ENCODE results near the gene RAB44. TPM values are rescaled to one million over a fixed set of nuclear protein-coding genes. Genes with fewer than 3 reads are reported as not detected.
"Not testable (repeated sequence)": the region's sequence is repeated elsewhere in the genome, so short reads cannot be mapped to it uniquely, and the experiment has no call there.

The RAB44 gene
- total RNA-seq, 1 experiment from 2014 or later, result not detected

DNA sequence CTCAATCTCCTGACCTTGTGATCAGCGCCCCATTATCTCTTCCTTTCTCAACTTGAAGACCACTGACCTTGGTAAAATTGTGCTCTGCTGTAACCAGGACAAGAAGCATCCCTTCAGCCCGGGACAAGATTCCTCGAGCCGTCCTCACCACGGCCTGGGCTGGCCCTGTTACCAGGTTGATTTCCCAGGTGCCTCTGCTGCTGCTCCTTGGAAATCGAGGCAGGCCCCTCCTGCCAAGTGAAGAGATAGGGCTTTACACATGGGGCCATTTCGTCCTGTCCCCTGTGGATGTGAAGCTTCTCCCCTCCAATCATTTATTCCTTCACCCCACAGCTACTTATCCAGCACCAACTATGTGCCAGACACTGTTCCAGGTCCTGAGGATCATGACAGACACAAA is 21.5 kb downstream of the RAB44 start:
- DNase-seq (ENCODE audit: low read depth, low spot score), result no peak
- in situ Hi-C loops (cut with HindIII; ENCODE audit: low pct_unique_long_range_greater_than_20kb, low sequenced_read_pairs), result no loop called here

DNA sequence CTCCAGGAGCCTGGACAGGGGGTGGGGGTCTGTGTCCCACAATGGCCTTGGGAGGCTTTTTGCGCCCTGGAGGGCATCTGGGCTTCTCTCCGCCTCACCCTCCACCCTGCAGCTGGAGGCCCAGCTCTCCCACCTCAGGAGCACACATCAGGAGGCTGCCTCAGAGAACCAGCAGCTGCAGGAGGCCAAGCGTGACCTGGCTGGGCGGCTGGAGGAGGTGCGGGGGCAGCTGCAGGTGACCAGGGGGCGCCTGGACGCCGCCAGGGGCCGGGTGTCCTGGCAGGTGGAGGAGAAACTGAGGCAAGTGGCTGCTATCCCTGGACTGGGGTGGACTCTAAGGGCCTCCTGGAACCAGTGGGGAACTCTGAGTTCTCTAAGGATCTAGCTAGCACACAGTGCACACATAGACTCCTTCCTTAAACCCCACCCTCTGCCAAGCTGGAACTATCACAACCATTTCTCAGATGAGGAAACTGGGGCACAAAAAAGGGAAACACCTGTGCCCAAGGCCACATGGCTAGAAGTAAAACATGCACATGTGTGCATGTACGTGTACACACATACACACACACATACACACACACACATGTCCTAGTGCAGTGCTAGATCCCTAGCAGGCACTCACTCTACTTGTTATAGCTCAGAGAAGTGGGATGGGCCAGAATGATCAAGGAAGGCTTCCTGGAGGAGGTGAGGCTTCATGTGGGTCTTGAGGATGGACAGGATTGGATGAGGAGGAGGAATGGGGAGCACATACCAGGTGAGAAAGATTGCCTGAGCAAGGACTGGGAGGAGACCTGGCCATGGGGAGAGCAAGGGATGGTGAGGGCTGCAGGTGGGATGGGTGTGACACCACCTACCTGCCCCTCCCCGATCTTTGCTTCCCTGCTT is 22.9 kb downstream of the RAB44 start:
- in situ Hi-C loops (cut with HindIII; ENCODE audit: low pct_unique_long_range_greater_than_20kb, low sequenced_read_pairs), result no loop called here
- no peak for DNase-seq (ENCODE audit: low read depth, low spot score)

DNA sequence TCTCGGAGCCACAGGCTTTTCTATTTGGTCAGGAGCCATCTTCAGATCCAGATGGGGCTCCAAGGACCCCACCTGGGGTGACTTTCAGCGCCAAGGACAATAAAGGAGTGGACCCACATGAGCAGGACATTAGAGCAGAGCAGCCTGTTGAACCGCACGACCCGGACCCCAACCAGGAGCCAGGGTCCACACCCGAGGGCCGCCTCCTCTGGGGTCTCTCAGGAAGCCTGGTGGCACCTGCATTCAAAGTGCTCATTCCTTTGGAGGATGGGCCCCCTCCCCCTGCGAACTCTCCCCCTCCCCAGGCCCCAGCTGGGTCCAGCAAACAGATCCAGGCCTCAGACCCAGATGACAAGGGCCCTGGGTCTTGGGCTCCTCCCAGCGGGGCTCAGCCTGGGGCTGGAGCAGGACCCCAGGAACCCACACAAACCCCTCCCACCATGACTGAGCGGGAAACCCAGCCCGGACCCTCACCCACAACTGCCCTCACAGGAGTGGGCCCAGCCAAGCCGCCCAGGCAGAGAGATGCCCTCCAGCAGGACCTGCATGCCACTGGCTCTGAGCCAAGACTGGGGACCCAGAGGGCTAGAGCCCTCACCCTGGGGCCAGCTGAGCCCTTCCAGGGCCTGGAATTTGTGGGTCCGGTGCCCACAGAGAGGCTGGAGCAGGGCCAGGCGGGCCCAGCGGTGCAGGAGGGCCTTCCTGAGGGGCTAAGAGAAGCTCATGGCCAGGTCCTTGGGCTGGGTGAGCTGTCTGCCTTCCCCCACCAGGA is 23.9 kb downstream of the RAB44 start:
- in situ Hi-C loops (cut with HindIII; ENCODE audit: low pct_unique_long_range_greater_than_20kb, low sequenced_read_pairs), result no loop called here
- no peak for DNase-seq (ENCODE audit: low read depth, low spot score)

DNA sequence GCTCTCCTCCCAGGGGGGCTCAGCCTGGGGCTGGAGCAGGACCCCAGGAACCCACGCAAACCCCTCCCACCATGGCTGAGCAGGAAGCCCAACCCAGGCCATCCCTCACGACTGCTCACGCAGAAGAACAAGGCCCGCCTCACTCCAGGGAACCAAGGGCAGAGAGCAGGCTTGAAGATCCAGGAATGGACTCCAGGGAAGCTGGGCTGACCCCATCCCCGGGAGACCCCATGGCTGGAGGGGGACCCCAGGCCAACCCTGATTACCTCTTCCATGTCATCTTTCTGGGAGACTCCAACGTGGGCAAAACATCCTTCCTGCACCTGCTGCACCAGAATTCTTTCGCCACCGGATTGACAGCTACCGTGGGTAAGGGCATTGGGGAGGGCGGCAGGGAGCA is 24.7 kb downstream of the RAB44 start:
- no peak for DNase-seq (ENCODE audit: low read depth, low spot score)
- in situ Hi-C loops (cut with HindIII; ENCODE audit: low pct_unique_long_range_greater_than_20kb, low sequenced_read_pairs), result no loop called here

DNA sequence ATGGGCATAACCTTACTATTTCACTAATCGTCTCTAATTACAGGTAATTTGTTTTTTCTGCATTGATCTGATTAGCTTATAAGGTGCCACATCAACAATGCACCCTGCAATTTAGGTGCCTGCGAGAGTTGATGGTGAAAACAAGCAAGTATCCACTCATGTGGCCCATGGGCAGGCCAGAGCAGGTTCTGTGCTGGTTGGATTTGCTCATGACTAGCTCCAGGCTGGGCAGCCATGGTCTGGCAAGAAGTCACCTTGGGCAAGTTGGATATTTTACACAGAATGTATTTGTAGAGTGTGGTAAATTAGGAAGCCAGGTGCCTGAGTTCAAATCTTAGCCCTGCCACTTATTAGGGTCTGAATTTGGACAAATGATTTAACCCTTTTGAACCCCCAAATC is 25.3 kb downstream of the RAB44 start:
- no peak for DNase-seq (ENCODE audit: low read depth, low spot score)
- in situ Hi-C loops (cut with HindIII; ENCODE audit: low pct_unique_long_range_greater_than_20kb, low sequenced_read_pairs), result no loop called here

DNA sequence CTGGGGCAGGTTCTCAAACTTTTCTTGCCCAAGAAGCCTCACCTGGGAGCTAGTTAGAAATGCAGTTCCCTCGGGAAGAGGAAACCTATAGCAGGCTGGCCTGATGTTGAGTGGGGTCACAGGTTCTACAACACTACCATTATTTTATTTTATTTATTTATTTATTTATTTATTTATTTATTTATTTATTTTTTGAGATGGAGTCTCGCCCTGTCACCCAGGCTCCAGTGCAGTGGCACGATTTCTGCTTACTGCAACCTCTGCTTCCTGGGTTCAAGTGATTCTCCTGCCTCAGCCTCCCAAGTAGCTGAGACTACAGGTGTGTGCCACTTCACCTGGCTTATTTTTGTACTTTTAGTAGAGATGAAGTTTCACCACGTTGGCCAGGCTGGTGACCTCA is 26.4 kb downstream of the RAB44 start:
- in situ Hi-C loops (cut with HindIII; ENCODE audit: low pct_unique_long_range_greater_than_20kb, low sequenced_read_pairs); DNase-seq (ENCODE audit: low read depth, low spot score): not testable (repeated sequence)

DNA sequence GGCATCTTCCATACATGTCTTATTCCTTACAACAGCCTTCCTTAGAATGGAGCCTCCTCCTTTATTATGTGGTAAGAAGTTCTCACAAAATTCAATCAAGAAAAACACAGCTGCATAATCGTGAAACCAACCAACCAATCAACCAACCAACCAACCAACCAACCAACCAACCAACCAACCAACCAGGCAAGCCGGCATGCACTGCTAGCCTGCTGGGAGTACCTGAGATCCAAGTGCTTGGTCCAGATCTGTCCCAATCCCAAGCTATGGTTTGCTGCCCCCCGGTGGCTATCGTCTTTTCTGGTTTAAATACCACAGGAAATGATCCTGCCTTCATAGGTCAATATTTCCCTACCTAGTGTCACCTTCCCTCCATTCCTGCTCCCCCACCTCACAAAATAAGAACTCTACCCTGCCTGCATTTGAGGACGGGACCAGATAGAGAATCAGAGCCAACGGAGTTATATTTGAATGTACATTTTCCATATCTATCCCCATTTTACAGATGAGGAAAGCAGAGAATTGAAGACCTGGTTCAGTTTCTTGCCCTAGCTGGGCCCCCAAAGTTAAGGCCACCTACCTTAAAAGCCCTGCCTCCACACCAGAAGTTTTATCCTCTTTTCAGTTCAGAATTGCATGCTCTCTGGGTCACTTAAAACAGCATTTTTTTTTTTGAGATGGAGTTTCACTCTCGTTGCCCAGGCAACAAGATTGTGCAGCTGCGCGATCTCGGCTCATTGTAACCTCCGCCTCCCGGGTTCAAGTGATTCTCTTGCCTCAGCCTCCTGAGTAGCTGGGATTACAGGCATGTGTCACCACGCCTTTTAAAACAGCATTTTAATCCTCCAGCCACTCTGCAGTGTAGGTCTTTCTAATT is 27.1 kb downstream of the RAB44 start:
- in situ Hi-C loops (cut with HindIII; ENCODE audit: low pct_unique_long_range_greater_than_20kb, low sequenced_read_pairs), result no loop called here
- DNase-seq (ENCODE audit: low read depth, low spot score), result peak; percentile 84

DNA sequence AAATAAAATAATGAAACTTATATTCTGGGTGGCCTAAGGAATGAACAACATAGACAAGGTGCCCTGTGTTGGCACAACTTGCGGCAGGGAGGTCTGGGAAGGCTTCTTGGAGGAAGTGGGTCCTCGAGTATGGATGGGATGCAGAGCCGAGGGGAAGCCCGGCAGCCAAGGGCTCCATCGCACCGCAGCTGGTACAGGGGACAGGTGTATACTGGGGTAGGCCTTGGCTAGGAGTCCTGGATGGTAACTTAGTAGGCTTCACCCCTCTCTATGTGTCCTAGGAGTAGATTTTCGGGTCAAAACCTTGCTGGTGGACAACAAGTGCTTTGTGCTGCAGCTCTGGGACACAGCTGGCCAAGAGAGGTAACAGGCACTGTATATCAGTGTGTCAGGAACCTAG is 28.0 kb downstream of the RAB44 start:
- in situ Hi-C loops (cut with HindIII; ENCODE audit: low pct_unique_long_range_greater_than_20kb, low sequenced_read_pairs), result no loop called here

DNA sequence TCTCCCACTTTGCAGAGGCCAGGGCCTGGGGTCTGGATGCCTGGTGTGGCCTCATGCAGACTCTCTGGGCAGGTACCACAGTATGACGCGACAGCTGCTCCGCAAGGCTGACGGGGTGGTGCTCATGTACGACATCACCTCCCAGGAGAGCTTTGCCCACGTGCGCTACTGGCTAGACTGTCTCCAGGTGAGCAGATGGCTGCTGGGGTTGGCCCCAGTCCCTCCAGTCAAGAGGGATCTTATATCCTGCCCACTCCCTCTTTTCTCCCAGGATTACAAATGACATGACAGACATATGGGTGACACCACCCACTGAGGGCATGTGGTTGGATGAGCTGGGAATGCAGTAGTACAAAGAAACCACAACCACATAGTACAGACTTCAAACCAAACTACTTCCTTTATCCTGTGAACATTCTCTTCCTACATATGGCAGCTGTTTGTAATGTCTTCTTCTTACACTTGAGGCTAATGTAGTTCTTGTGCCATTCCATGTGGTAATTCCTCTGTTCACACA is 29.9 kb downstream of the RAB44 start:
- in situ Hi-C loops (cut with HindIII; ENCODE audit: low pct_unique_long_range_greater_than_20kb, low sequenced_read_pairs), result no loop called here
- DNase-seq (ENCODE audit: low read depth, low spot score), result no peak

More for the DNA sequence above, 28.0 kb downstream of the RAB44 start:
- no peak for DNase-seq (ENCODE audit: low read depth, low spot score)

DNA sequence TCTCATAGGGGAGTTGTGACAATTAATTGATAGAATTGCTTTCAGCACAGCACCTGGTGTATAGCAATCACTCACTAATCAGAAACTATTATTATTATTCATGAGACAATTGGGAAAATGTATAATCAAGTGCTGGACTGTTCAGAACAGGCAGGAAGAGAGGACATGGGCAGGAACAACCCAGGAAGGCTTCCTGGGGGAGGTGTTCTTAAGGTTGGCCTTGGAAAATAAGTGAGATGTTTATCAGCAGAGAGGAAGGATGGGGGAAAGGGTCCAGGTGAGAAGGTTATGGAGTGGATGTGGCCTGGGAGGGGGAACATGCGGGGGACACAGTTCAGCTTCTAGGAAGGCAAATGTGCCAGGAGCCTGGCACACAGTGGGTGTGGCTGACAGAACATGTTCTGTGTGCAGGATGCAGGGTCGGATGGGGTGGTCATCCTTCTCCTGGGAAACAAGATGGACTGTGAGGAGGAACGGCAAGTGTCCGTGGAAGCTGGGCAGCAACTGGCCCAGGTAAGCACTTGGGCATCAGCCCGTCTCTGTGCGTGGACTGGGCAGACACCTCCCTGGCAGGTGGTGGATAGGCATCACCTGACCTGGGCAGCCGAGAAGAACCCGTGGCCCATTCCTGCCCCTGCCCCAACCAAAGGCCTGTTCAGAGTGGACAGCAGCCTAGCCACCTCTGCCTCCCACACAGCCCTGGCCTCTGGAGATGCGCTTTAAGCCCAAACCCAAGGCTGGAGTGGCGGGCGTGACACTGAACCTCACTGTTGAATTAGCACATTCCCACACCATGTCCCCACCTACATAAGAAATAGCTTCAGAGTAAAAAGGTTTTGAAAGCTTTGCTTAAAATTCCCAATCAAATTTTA is 30.9 kb downstream of the RAB44 start:
- in situ Hi-C loops (cut with HindIII; ENCODE audit: low pct_unique_long_range_greater_than_20kb, low sequenced_read_pairs), result no loop called here

DNA sequence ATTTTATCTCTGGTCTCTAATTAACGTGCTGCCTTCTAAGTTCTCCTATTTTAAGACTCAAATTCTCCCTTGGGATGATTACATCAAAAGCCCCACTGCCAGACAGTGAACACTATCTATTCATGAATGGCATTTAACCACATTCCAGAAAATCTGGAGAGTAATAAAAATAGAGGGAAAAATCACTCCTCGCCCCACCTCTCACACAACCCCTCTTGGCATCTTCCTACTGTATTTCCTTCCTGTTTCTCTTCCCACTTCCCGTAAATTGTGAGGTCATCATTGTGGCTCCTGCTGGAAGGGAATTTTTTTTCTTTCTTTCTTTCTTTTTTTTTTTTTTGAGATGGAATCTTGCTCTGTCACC is 31.5 kb downstream of the RAB44 start:
- in situ Hi-C loops (cut with HindIII; ENCODE audit: low pct_unique_long_range_greater_than_20kb, low sequenced_read_pairs), result no loop called here
- DNase-seq (ENCODE audit: low read depth, low spot score), result peak; percentile 37

More for the DNA sequence above, 30.9 kb downstream of the RAB44 start:
- DNase-seq (ENCODE audit: low read depth, low spot score), result no peak

DNA sequence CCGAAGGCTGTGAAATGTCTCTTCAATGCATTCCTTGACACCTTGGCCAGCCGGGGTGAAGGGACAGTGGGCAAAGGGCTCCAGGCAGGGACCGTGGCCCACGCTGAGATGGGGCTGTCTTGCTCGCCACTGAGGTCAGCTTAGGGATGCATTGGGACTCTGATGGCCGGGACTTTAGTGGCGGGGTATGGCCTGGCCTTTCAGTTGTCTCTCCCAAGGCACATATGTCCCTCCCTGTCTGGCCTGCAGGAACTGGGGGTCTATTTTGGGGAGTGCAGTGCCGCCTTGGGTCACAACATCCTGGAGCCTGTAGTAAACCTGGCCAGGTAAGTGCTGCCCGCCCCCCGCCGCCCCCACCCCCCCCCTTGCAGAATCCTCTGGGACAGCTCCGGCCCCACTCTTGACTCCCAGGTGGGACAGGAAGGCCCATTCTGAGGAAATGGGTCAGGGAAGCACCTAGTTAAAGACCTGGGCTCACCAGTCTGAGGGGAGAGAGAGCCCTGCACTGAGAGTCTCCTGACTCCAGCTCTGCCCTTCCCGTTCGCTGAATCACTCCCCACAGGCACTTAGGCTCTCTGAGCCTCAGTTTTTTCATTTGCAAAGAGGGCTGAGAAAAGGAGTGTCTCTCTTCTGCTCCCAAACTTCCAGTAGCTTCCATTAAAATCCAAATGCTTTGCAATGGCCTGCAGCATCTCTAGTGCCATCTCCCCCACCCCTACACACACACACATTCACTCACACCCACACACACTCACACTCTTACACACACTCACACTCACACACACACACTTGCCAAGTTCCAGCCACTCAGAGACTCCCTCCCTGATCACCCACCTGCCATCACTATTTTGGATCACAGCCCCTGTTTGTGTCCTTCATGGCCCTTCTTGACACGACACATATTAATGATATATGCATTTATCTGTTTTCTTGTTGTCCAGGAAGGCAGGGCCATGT is 33.1 kb downstream of the RAB44 start:
- no peak for DNase-seq (ENCODE audit: low read depth, low spot score)
- in situ Hi-C loops (cut with HindIII; ENCODE audit: low pct_unique_long_range_greater_than_20kb, low sequenced_read_pairs), result no loop called here

DNA sequence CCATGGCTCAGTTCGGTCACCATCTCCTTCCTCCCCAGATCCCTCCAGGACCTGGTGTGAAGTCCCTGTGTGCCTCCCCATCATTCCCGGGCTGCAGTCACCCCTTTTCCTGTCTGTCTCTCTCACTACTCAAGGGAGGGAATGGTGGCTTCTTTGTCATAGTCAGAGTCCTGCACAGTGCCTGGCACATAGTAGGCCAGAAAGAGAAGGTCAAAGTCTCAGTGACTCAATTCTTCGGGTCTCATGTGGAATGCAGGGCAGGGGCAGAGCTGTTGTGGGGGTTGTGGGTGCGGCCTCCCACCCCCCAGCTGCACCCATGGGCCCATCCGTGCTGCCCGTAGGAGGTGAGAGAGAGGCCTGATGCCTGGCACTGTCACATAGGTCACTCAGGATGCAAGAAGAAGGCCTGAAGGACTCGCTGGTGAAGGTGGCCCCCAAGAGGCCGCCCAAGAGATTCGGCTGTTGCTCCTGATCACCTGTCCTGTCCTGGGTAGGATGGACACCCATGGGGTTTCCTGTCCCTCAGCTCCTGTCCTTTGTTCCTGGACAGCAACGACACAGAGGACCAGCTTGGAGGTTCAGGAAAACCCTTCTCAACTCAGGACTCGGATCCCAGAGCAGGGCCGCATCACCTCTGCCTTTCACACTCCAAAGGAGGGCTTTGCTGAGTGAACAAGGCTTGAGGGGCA is 34.1 kb downstream of the RAB44 start:
- in situ Hi-C loops (cut with HindIII; ENCODE audit: low pct_unique_long_range_greater_than_20kb, low sequenced_read_pairs), result no loop called here
- DNase-seq (ENCODE audit: low read depth, low spot score), result no peak

DNA sequence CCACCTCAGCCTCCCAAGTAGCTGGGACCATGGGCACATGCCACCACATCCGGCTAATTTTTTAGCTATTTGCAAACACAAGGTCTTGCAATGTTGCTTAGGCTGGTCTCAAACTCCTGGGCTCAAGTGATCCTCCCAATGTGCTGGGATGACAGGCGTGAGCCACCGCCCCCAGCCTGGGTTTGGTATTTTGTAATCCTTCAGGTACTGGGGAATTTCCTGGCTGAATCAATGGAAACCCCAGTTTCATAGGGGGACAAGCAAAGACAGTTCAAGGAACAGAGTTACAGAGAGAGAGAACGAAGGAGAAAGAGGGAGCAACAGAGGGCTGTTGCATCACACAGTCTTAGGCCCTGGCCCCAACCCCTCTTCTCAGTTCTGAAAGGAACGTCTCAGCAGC is 35.7 kb downstream of the RAB44 start:
- in situ Hi-C loops (cut with HindIII; ENCODE audit: low pct_unique_long_range_greater_than_20kb, low sequenced_read_pairs), result no loop called here
- no peak for DNase-seq (ENCODE audit: low read depth, low spot score)

DNA sequence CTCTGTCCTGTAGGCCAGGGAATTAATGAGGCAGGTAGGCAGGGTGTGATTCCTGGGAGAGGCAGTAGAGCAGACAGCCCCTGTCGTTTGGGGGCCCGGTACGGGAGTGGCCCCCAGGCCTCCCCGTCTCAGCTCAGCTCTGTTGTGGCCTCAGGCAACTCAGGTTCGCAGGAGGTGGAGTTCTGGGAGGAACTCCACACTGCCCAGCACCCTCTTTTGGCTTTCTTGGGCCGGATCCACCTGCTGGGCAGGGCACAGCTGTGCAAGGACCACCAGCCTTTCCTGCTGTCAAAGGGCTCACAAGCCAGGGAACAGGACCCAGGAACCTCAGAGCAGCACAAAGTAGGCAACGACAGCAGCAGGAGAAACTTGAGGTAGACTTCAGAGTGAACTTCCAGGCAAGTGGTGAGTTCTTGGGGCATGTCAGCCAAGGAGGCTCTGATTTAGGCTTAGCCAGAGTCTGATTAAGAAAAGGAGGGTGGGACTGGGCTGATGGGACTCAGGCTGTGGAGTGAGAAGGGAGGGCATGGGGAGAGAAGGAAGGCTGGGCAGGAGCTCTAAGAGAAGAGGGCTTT is 36.9 kb downstream of the RAB44 start:
- in situ Hi-C loops (cut with HindIII; ENCODE audit: low pct_unique_long_range_greater_than_20kb, low sequenced_read_pairs), result no loop called here
- no peak for DNase-seq (ENCODE audit: low read depth, low spot score)

All from SK-MEL-5 (cell line).